Type B pancreatic cell (in vitro differentiated cells): ENCODE results near the gene POLH. TPM values are rescaled to one million over a fixed set of nuclear protein-coding genes. Genes with fewer than 3 reads are reported as not detected.

Experiments
- DNase-seq: peaks from one replicate; pipeline ENCODE4 v3.0.0; 2021; ENCODE audit warnings: mixed read lengths; ENCODE audit not compliant: unreplicated experiment; ENCODE audit errors: extremely low spot score
- H3K27ac Mint-ChIP-seq: 2 replicates; pipeline ENCODE4 v1.8.0; 2021; ENCODE audit warnings: mild to moderate bottlenecking, mixed read lengths
- H3K27me3 Mint-ChIP-seq: 2 replicates; pipeline ENCODE4 v1.8.0; 2021; ENCODE audit warnings: mixed read lengths
- H3K36me3 Mint-ChIP-seq: 2 replicates; pipeline ENCODE4 v1.8.0; 2021; ENCODE audit warnings: mixed read lengths
- H3K4me1 Mint-ChIP-seq: one replicate; pipeline ENCODE4 v1.8.0; 2021; ENCODE audit warnings: mixed read lengths; ENCODE audit not compliant: unreplicated experiment
- H3K4me3 Mint-ChIP-seq: 2 replicates; pipeline ENCODE4 v1.8.0; 2021; ENCODE audit warnings: mild to moderate bottlenecking, mixed read lengths
- H3K9me3 Mint-ChIP-seq: 2 replicates; pipeline ENCODE4 v1.8.0; 2021; ENCODE audit warnings: mixed read lengths
- total RNA-seq: library from RNA; stranded (reverse); gene quantifications from 2 replicates; pipeline ENCODE4 v1.2.1, GENCODE V29; 2021; ENCODE audit warnings: low replicate concordance
- TF ChIP-seq, protein P1 (sequence below): fragments of 200-600 bp; sonication (generic); conservative IDR thresholded peaks from 2 replicates; pipeline ENCODE4 v1.5.0; 2021; ENCODE audit warnings: antibody characterized with exemption, mild to moderate bottlenecking

Gene POLH
- total RNA-seq, 1 donor from 2014 or later, result 33.2 TPM

DNA sequence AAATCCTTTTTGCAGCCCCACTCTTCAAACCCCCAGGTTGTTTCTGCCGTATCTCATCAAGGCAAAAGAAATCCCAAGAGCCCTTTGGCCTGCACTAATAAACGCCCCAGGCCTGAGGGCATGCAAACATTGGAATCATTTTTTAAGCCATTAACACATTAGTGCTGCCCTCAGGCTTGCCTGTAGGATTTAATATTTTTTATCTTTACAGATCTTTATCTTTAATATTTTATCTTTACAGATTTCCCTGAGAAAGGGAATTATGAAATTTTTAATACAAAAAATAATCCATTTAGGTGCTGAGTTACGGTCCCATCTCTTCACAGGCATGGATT, 38.4 kb downstream of the POLH start:
- H3K4me3 Mint-ChIP-seq, result no peak overlapping the region
- no peaks in the 10 kb centered on the region for H3K9me3 Mint-ChIP-seq
- H3K27ac Mint-ChIP-seq, result no peak overlapping the region
- no peak for DNase-seq
- no peaks in the 10 kb centered on the region for H3K27me3 Mint-ChIP-seq
- TF ChIP-seq, protein P1, sequence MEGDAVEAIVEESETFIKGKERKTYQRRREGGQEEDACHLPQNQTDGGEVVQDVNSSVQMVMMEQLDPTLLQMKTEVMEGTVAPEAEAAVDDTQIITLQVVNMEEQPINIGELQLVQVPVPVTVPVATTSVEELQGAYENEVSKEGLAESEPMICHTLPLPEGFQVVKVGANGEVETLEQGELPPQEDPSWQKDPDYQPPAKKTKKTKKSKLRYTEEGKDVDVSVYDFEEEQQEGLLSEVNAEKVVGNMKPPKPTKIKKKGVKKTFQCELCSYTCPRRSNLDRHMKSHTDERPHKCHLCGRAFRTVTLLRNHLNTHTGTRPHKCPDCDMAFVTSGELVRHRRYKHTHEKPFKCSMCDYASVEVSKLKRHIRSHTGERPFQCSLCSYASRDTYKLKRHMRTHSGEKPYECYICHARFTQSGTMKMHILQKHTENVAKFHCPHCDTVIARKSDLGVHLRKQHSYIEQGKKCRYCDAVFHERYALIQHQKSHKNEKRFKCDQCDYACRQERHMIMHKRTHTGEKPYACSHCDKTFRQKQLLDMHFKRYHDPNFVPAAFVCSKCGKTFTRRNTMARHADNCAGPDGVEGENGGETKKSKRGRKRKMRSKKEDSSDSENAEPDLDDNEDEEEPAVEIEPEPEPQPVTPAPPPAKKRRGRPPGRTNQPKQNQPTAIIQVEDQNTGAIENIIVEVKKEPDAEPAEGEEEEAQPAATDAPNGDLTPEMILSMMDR, result no peak
- H3K4me1 Mint-ChIP-seq, result no peaks in the 10 kb centered on the region
- peaks cover 7% of the 10 kb centered on the region for H3K36me3 Mint-ChIP-seq

DNA sequence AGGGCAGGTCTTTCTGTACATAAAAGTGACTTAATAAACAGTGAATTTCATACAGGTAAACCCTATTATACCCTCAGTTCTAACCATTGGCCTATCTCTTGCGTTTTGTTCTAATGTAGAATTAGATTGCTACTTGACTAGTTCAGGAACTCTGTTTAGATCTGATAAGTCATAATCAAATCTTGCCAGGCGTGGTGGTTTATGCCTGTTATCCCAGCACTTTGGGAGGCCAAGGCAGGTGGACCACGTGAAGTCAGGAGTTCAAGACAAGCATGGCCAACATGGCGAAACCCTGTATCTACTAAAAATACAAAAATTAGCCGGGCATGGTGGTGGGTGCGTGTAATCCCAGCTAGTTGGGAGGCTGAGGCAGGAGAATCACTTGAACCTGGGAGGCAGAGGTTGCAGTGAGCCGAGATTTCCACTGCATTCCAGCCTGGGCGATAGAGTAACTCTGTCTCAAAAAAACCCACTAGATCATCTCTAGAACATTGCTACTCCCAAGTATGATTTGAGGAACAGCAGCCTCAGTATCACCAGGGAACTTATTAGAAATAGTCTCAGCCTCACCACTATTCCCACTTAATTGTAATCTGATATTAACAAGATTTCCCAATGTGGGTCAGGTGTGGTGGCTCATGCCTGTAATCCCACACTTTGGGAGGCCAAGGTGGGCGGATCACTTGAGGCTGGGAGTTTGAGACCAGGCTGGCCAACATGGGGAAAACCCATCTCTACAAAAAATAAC, 40.9 kb downstream of the POLH start:
- Mint-ChIP-seq H3K4me3 (no peak overlapping the region), H3K9me3 (no peaks in the 10 kb centered on the region), H3K27ac (no peak overlapping the region), H3K27me3 (no peaks in the 10 kb centered on the region), H3K36me3 (peaks cover 11% of the 10 kb centered on the region), H3K4me1 (no peaks in the 10 kb centered on the region)
- DNase-seq, result no peak
- TF ChIP-seq, protein P1, result no peak

DNA sequence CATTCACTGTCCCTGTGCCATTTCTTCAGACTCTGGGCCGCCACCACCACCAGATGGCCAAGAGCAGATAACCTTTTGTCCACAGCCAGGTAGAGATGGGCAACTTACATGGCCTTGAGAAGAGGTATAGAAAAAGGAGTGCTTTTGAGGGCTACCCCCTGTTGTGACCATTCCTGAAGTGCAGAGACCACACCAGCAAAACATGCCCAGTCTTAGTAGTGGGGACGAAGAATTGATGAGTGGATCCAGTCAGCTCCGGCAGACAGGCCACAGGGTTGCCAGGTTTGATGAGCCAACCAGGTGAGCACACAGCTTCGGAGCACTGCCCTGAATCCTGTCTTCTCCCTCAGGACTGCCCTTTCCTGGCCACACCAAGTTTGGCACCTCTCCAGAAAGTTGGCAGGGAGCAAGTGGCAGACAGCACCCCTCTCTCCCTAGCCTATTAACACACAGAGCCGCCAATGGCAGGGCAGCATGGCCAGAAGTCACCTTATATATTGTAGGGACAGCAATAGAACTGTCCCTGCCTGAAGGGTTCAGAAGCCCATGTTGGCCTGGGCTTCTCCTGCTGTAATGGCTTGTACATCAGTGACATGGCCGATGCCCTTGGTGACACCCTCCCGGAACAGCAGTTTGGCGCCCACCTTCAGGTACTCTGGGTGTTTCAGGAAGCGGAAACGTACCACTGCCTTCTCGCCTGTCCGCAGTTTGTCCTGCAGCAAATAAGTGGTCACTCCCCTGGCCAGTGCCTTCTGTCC, 45.3 kb downstream of the POLH start:
- peaks cover 16% of the 10 kb centered on the region for H3K36me3 Mint-ChIP-seq
- TF ChIP-seq, protein P1, result no peak
- H3K27ac Mint-ChIP-seq, result no peak overlapping the region
- H3K27me3 Mint-ChIP-seq, result no peaks in the 10 kb centered on the region
- H3K9me3 Mint-ChIP-seq, result no peaks in the 10 kb centered on the region
- H3K4me1 Mint-ChIP-seq, result no peaks in the 10 kb centered on the region
- no peak overlapping the region for H3K4me3 Mint-ChIP-seq
- DNase-seq, result no peak

DNA sequence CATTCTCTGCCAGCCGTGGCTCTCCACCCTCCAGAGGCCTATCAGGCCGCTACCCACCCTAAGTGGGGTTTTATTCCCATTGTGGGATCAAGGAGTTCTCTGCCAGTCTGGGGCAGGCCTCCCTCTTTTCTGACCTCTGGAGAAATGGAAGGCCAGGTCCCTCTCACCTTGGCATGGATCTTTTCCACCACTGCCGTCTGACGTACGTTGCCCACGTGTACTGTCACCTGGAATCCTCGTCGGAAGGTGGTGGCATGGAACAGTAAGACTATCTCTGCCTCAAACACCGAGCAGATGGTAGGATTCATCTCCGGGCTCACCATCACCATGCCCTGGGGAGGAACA, 45.8 kb downstream of the POLH start:
- Mint-ChIP-seq H3K27ac (no peak overlapping the region), H3K27me3 (no peaks in the 10 kb centered on the region), H3K4me3 (no peak overlapping the region), H3K36me3 (peaks cover 21% of the 10 kb centered on the region), H3K9me3 (no peaks in the 10 kb centered on the region), H3K4me1 (peaks cover 2% of the 10 kb centered on the region)
- TF ChIP-seq, protein P1, result no peak
- DNase-seq, result no peak

DNA sequence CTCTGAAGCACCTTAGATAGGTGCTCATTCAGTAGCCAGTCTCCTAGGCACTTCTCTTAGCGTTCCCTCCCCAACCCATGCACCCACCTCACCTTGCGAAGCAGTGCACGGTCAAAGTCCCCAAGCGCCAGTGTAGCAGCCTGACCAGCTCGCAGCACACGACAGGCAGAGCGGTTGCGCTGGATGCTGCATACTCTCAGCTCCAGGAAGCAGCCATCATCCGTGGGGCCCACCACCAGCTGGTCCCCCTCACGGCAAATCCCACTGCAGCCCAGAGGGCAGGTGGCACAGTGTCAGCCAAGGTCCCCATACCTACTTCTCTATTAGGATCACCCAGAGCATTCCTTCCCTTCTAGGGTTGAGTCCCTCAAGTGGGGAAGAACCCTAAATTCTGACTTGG, 46.6 kb downstream of the POLH start:
- H3K27me3 Mint-ChIP-seq, result no peaks in the 10 kb centered on the region
- peaks cover 26% of the 10 kb centered on the region for H3K36me3 Mint-ChIP-seq
- H3K4me3 Mint-ChIP-seq, result no peak overlapping the region
- H3K27ac Mint-ChIP-seq, result no peak overlapping the region
- H3K4me1 Mint-ChIP-seq, result peaks cover 9% of the 10 kb centered on the region
- TF ChIP-seq, protein P1, result no peak
- H3K9me3 Mint-ChIP-seq, result no peaks in the 10 kb centered on the region
- no peak for DNase-seq
